Astrocyte (in vitro differentiated cells and primary cell): Measurements from ENCODE around the gene TEDC2. TPM values are rescaled to one million over a fixed set of nuclear protein-coding genes. Genes with fewer than 3 reads are reported as not detected.

Experiments
- DNase-seq: peaks from one replicate; pipeline ENCODE4 v3.0.0-alpha.2; 2010; ENCODE audit warnings: low read depth
- FAIRE-seq: peaks from 2 replicates; lab custom pipeline; 2011; peaks lifted over from hg19 to GRCh38; lab: Jason Lieb, UNC
- H2AFZ ChIP-seq: 2 replicates; pipeline ENCODE4 v1.6.0; 2012; ENCODE audit warnings: low read depth, low read length, inconsistent platforms
- H3K27ac ChIP-seq: 2 replicates; pipeline ENCODE4 v1.5.1; 2011; ENCODE audit warnings: low read depth, low read length, inconsistent platforms
- H3K27me3 ChIP-seq: 2 replicates; pipeline ENCODE4 v1.6.0; 2011; ENCODE audit warnings: low read length, inconsistent platforms; ENCODE audit not compliant: insufficient read depth
- H3K36me3 ChIP-seq: 2 replicates; pipeline ENCODE4 v1.5.1; 2011; ENCODE audit warnings: low read length, inconsistent platforms; ENCODE audit not compliant: insufficient read depth
- H3K4me1 ChIP-seq: 2 replicates; pipeline ENCODE4 v1.5.1; 2011; ENCODE audit warnings: low read length, inconsistent platforms; ENCODE audit not compliant: insufficient read depth
- H3K4me2 ChIP-seq: 2 replicates; pipeline ENCODE4 v1.6.0; 2012; ENCODE audit warnings: low read length, inconsistent platforms
- H3K4me3 ChIP-seq: 2 replicates; pipeline ENCODE4 v1.5.1; 2011; ENCODE audit warnings: low read depth, mild to moderate bottlenecking, low read length, inconsistent platforms; ENCODE audit not compliant: insufficient read depth
- H3K79me2 ChIP-seq: 2 replicates; pipeline ENCODE4 v1.6.0; 2012; ENCODE audit warnings: mild to moderate bottlenecking, low read length, inconsistent platforms; ENCODE audit not compliant: insufficient read depth
- H3K9ac ChIP-seq: 2 replicates; pipeline ENCODE4 v1.6.0; 2012; ENCODE audit warnings: mild to moderate bottlenecking, low read length, inconsistent platforms
- H3K9me3 ChIP-seq: 2 replicates; pipeline ENCODE4 v1.5.1; 2012; ENCODE audit warnings: low read depth, mild to moderate bottlenecking, low read length, inconsistent platforms; ENCODE audit not compliant: insufficient read depth
- H4K20me1 ChIP-seq: 2 replicates; pipeline ENCODE4 v1.6.0; 2012; ENCODE audit warnings: low read length, inconsistent platforms; ENCODE audit not compliant: insufficient read depth
- H3K27ac Mint-ChIP-seq: one replicate; pipeline ENCODE4 v1.8.0; 2021; ENCODE audit warnings: mild to moderate bottlenecking, mixed read lengths; ENCODE audit not compliant: unreplicated experiment
- H3K27me3 Mint-ChIP-seq: one replicate; pipeline ENCODE4 v1.8.0; 2021; ENCODE audit warnings: low read depth, mixed read lengths; ENCODE audit not compliant: unreplicated experiment
- H3K36me3 Mint-ChIP-seq: one replicate; pipeline ENCODE4 v1.8.0; 2021; ENCODE audit warnings: low read depth, mixed read lengths; ENCODE audit not compliant: unreplicated experiment
- H3K4me1 Mint-ChIP-seq: one replicate; pipeline ENCODE4 v1.8.0; 2021; ENCODE audit warnings: low read depth, mixed read lengths; ENCODE audit not compliant: unreplicated experiment
- H3K4me3 Mint-ChIP-seq: one replicate; pipeline ENCODE4 v1.8.0; 2021; ENCODE audit warnings: mild to moderate bottlenecking, moderate library complexity, mixed read lengths; ENCODE audit not compliant: unreplicated experiment
- H3K9me3 Mint-ChIP-seq: one replicate; pipeline ENCODE4 v1.8.0; 2021; ENCODE audit warnings: mild to moderate bottlenecking, mixed read lengths; ENCODE audit not compliant: unreplicated experiment
- CTCF ChIP-seq: IDR thresholded peaks from 2 replicates; pipeline ENCODE4 v1.5.1; 2011; ENCODE audit warnings: low read depth, mild to moderate bottlenecking, inconsistent platforms, low read length, moderate library complexity; ENCODE audit not compliant: insufficient read depth
- EZH2 ChIP-seq: IDR thresholded peaks from 2 replicates; pipeline ENCODE4 v1.6.1; 2012; ENCODE audit warnings: mild to moderate bottlenecking, low read length, inconsistent platforms; ENCODE audit not compliant: insufficient read depth
- total RNA-seq: library from RNA; stranded (reverse); gene quantifications from 2 replicates; pipeline ENCODE4 v1.2.1, GENCODE V29; 2021

TEDC2 gene
- total RNA-seq, 1 donor from 2014 or later: 6.0 TPM

- Histone ChIP-seq H3K27me3 (no peaks in the 10 kb centered on the region), H3K79me2 (peaks cover 11% of the 10 kb centered on the region), H3K27ac (no peak overlapping the region)
These were observed 12.6 kb downstream of the TEDC2 start for GRCh38 chr16:2472488-2472864.

GRCh38 chr16:2472885-2473445 is 13.1 kb downstream of the TEDC2 start:
- Histone ChIP-seq H3K27me3 (no peaks in the 10 kb centered on the region), H3K27ac (no peak overlapping the region), H3K4me1 (peaks cover 22% of the 10 kb centered on the region), H3K4me3 (no peak overlapping the region), H4K20me1 (peaks cover 42% of the 10 kb centered on the region), H3K4me2 (peak overlapping the region; percentile 92), H3K36me3 (no peaks in the 10 kb centered on the region), H2AFZ (no peak overlapping the region), H3K9me3 (no peaks in the 10 kb centered on the region), H3K9ac (no peak overlapping the region), H3K79me2 (peaks cover 16% of the 10 kb centered on the region)
- TF ChIP-seq EZH2: no peak
- TF ChIP-seq CTCF: no peak
- H3K27ac Mint-ChIP-seq: peak overlapping the region; percentile 26
- peaks cover 21% of the 10 kb centered on the region for H3K27me3 Mint-ChIP-seq
- H3K36me3 Mint-ChIP-seq: peaks cover 2% of the 10 kb centered on the region
- DNase-seq: no peak
- no peak for FAIRE-seq
- peak overlapping the region; percentile 81 for H3K4me3 Mint-ChIP-seq
- peaks cover 6% of the 10 kb centered on the region for H3K4me1 Mint-ChIP-seq
- H3K9me3 Mint-ChIP-seq: no peaks in the 10 kb centered on the region

More at GRCh38 chr16:2472488-2472864, 12.6 kb downstream of the TEDC2 start:
- DNase-seq: no peak
- Mint-ChIP-seq H3K27me3 (peaks cover 17% of the 10 kb centered on the region), H3K27ac (no peak overlapping the region), H3K4me3 (peak overlapping the region; percentile 77), H3K36me3 (no peaks in the 10 kb centered on the region), H3K4me1 (peaks cover 3% of the 10 kb centered on the region), H3K9me3 (no peaks in the 10 kb centered on the region)
- no peak for FAIRE-seq
- no peak overlapping the region for H3K4me2 ChIP-seq
- no peak overlapping the region for H2AFZ ChIP-seq
- TF ChIP-seq EZH2: no peak
- TF ChIP-seq CTCF: no peak
- peaks cover 26% of the 10 kb centered on the region for H3K4me1 ChIP-seq
- no peak overlapping the region for H3K4me3 ChIP-seq
- no peaks in the 10 kb centered on the region for H3K36me3 ChIP-seq
- no peaks in the 10 kb centered on the region for H3K9me3 ChIP-seq
- no peak overlapping the region for H3K9ac ChIP-seq
- peaks cover 37% of the 10 kb centered on the region for H4K20me1 ChIP-seq

GRCh38 chr16:2473446-2473926 is 13.6 kb downstream of the TEDC2 start:
- Histone ChIP-seq H3K9me3 (no peaks in the 10 kb centered on the region), H3K36me3 (no peaks in the 10 kb centered on the region), H3K4me2 (peak overlapping the region; percentile 92), H3K27me3 (no peaks in the 10 kb centered on the region), H4K20me1 (peaks cover 47% of the 10 kb centered on the region), H3K27ac (no peak overlapping the region), H2AFZ (no peak overlapping the region), H3K4me1 (peaks cover 17% of the 10 kb centered on the region), H3K79me2 (peaks cover 21% of the 10 kb centered on the region), H3K4me3 (no peak overlapping the region), H3K9ac (no peak overlapping the region)
- Mint-ChIP-seq H3K27me3 (peaks cover 23% of the 10 kb centered on the region), H3K27ac (peak overlapping the region; percentile 26), H3K4me1 (peaks cover 6% of the 10 kb centered on the region), H3K9me3 (no peaks in the 10 kb centered on the region), H3K4me3 (peak overlapping the region; percentile 81), H3K36me3 (peaks cover 4% of the 10 kb centered on the region)
- FAIRE-seq (no peak), DNase-seq (no peak)
- TF ChIP-seq CTCF: no peak
- no peak for TF ChIP-seq EZH2
